Endodermal cell (in vitro differentiated cells): ENCODE results near the gene HAVCR1. TPM values are rescaled to one million over a fixed set of nuclear protein-coding genes. Genes with fewer than 3 reads are reported as not detected.
A peak's percentile ranks its signal among the peaks of the same experiment; 100 is the strongest.

Experiments
- DNase-seq: peaks from one replicate; pipeline ENCODE4 v3.0.0-alpha.2; 2017
- H3K27ac ChIP-seq: 2 replicates; pipeline ENCODE4 v1.5.1; 2013; ENCODE audit warnings: mild to moderate bottlenecking, low read depth, low read length, moderate library complexity
- H3K27me3 ChIP-seq: 2 replicates; pipeline ENCODE4 v1.6.1; 2013; ENCODE audit warnings: mild to moderate bottlenecking, low read length, moderate library complexity; ENCODE audit not compliant: insufficient read depth, control insufficient read depth, poor library complexity, severe bottlenecking
- H3K36me3 ChIP-seq: 2 replicates; pipeline ENCODE4 v1.7.0; 2013; ENCODE audit warnings: mild to moderate bottlenecking, low read length, moderate library complexity; ENCODE audit not compliant: control insufficient read depth, insufficient read depth
- H3K4me1 ChIP-seq: one replicate; pipeline ENCODE4 v1.7.0; 2013; ENCODE audit warnings: low read length; ENCODE audit not compliant: control insufficient read depth, insufficient read depth
- H3K4me3 ChIP-seq: 2 replicates; pipeline ENCODE4 v1.5.1; 2013; ENCODE audit warnings: mild to moderate bottlenecking, low read length, moderate library complexity
- H3K9ac ChIP-seq: 2 replicates; pipeline ENCODE4 v1.6.1; 2013; ENCODE audit warnings: mild to moderate bottlenecking, low read length, moderate library complexity; ENCODE audit not compliant: poor library complexity, severe bottlenecking; ENCODE audit errors: extremely low read depth
- H3K9me3 ChIP-seq: 2 replicates; pipeline ENCODE4 v1.6.1; 2013; ENCODE audit warnings: mild to moderate bottlenecking, low read length, moderate library complexity; ENCODE audit not compliant: control insufficient read depth
- H3K27ac Mint-ChIP-seq: 2 replicates; pipeline ENCODE4 v1.8.0; 2020; ENCODE audit warnings: mixed read lengths
- H3K27me3 Mint-ChIP-seq: 2 replicates; pipeline ENCODE4 v1.8.0; 2021; ENCODE audit warnings: mild to moderate bottlenecking, mixed read lengths; ENCODE audit not compliant: insufficient read depth
- H3K36me3 Mint-ChIP-seq: 2 replicates; pipeline ENCODE4 v1.8.0; 2020; ENCODE audit warnings: low read depth, mixed read lengths
- H3K4me1 Mint-ChIP-seq: 2 replicates; pipeline ENCODE4 v1.8.0; 2020; ENCODE audit warnings: mixed read lengths
- H3K4me3 Mint-ChIP-seq: 2 replicates; pipeline ENCODE4 v1.8.0; 2020; ENCODE audit warnings: mild to moderate bottlenecking, moderate library complexity, mixed read lengths
- H3K9me3 Mint-ChIP-seq: 2 replicates; pipeline ENCODE4 v1.8.0; 2020; ENCODE audit warnings: mild to moderate bottlenecking, mixed read lengths
- CTCF ChIP-seq: fragments of 200-600 bp; sonication (generic); conservative IDR thresholded peaks from 2 replicates; pipeline ENCODE4 v1.5.0; 2021; ENCODE audit warnings: antibody characterized with exemption, mild to moderate bottlenecking
- WGBS, 2 experiments: methylation state at CpG; one replicate each; pipeline versions ENCODE4 v1.1.5 to v1.1.7; 2013; ENCODE audit warnings: missing lambda C conversion rate in 2 of 2, mixed read lengths in 1 of 2; ENCODE audit not compliant: insufficient coverage in 1 of 2, insufficient read length in 1 of 2; 5-methylcytosine and 5-hydroxymethylcytosine counted together
- total RNA-seq, 2 donors: library from RNA; stranded (reverse); fragmentation: NEBNext Ultra II Directional in 1 of 2; extraction: Animal tissue kit (Norgen Biotek cat#: 25700) in 1 of 2; gene quantifications; 2 replicates in 1 of 2; 3 replicates in 1 of 2; pipeline ENCODE4 v1.2.1, GENCODE V29; 2021

HAVCR1 gene
- total RNA-seq, 2 donors from 2014 or later: 0.59 to 0.60 TPM

- H3K9ac ChIP-seq: no peak overlapping the region
- Mint-ChIP-seq H3K4me3 (no peak overlapping the region), H3K9me3 (peaks cover 21% of the 10 kb centered on the region), H3K27me3 (peaks cover 1% of the 10 kb centered on the region), H3K36me3 (no peaks in the 10 kb centered on the region), H3K4me1 (no peaks in the 10 kb centered on the region), H3K27ac (no peak overlapping the region)
- no peaks in the 10 kb centered on the region for H3K36me3 ChIP-seq
- no peak for TF ChIP-seq CTCF
- peaks cover 8% of the 10 kb centered on the region for H3K9me3 ChIP-seq
- no peak for DNase-seq
- no peaks in the 10 kb centered on the region for H3K27me3 ChIP-seq
- no peaks in the 10 kb centered on the region for H3K4me1 ChIP-seq
- no peak overlapping the region for H3K4me3 ChIP-seq
- H3K27ac ChIP-seq: no peak overlapping the region
Observed at GRCh38 chr5:157004893-157005551, 53.9 kb downstream of the HAVCR1 start.

GRCh38 chr5:156991714-156992113 is 67.2 kb downstream of the HAVCR1 start:
- H3K4me1 ChIP-seq: no peaks in the 10 kb centered on the region
- no peaks in the 10 kb centered on the region for H3K27me3 ChIP-seq
- H3K27ac Mint-ChIP-seq: peak overlapping the region; percentile 2
- H3K27ac ChIP-seq: no peak overlapping the region
- 94 to 100% methylated on average over 1 to 4 of the region's 4 CpGs for WGBS, 2 experiments
- H3K9me3 ChIP-seq: no peaks in the 10 kb centered on the region
- H3K4me1 Mint-ChIP-seq: no peaks in the 10 kb centered on the region
- no peak overlapping the region for H3K4me3 Mint-ChIP-seq
- no peak for TF ChIP-seq CTCF
- no peak overlapping the region for H3K4me3 ChIP-seq
- H3K27me3 Mint-ChIP-seq: no peaks in the 10 kb centered on the region
- H3K36me3 Mint-ChIP-seq: no peaks in the 10 kb centered on the region
- H3K9me3 Mint-ChIP-seq: peaks cover 1% of the 10 kb centered on the region
- no peaks in the 10 kb centered on the region for H3K36me3 ChIP-seq
- H3K9ac ChIP-seq: no peak overlapping the region
- DNase-seq: no peak

DNA sequence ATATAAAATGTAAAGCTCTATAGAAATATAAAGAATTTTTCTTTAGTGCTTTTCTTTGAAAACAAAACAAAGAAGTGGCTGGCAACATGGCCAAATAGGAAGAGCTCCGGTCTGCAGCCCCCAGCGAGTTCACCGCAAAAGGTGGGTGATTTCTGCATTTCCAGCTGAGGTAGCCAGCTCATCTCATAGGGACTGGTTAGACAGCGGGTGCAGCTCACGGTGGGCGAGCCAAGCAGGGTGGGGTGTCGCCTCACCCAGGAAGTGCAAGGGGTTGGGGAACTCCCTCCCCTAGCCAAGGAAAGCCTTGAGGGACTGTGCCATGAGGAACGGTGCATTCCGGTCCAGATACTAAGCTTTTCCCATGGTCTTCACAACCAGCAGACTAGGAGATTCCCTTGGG is 74.9 kb downstream of the HAVCR1 start:
- Histone ChIP-seq H3K4me1 (no peaks in the 10 kb centered on the region), H3K9ac (no peak overlapping the region), H3K27me3 (no peaks in the 10 kb centered on the region), H3K36me3 (no peaks in the 10 kb centered on the region), H3K27ac (no peak overlapping the region), H3K9me3 (no peaks in the 10 kb centered on the region), H3K4me3 (no peak overlapping the region)
- TF ChIP-seq CTCF: no peak
- no peak overlapping the region for H3K4me3 Mint-ChIP-seq
- DNase-seq: no peak
- no peaks in the 10 kb centered on the region for H3K9me3 Mint-ChIP-seq
- no peaks in the 10 kb centered on the region for H3K36me3 Mint-ChIP-seq
- no peaks in the 10 kb centered on the region for H3K27me3 Mint-ChIP-seq
- H3K27ac Mint-ChIP-seq: no peak overlapping the region
- 94 to 96% methylated on average over 4 to 9 of the region's 9 CpGs for WGBS, 2 experiments
- no peaks in the 10 kb centered on the region for H3K4me1 Mint-ChIP-seq
